Measurements from ENCODE around the gene KCNJ3.

Gene KCNJ3

DNA sequence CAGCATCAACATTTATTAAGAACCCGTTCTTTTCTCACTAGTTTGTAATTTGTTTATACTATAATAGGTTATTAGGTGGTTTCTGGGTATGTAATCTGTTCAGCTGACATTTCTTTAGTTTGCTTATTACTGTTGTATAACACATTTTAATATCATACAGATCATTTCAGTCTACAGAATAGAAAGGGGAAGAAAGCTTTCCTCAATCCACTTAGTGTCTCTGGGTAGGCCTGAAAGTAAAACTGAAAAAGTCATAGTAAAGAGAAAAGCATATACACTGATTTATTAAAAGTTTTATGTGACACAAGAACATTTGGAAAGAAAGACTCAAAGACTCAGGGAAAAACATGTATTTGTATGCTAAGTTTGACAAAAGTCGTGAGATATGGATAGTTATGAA, 16.8 kb upstream of the KCNJ3 start:
- no peak for DNase-seq (ENCODE audit: extremely low read depth, low read depth)
- TF ChIP-seq, protein P1, sequence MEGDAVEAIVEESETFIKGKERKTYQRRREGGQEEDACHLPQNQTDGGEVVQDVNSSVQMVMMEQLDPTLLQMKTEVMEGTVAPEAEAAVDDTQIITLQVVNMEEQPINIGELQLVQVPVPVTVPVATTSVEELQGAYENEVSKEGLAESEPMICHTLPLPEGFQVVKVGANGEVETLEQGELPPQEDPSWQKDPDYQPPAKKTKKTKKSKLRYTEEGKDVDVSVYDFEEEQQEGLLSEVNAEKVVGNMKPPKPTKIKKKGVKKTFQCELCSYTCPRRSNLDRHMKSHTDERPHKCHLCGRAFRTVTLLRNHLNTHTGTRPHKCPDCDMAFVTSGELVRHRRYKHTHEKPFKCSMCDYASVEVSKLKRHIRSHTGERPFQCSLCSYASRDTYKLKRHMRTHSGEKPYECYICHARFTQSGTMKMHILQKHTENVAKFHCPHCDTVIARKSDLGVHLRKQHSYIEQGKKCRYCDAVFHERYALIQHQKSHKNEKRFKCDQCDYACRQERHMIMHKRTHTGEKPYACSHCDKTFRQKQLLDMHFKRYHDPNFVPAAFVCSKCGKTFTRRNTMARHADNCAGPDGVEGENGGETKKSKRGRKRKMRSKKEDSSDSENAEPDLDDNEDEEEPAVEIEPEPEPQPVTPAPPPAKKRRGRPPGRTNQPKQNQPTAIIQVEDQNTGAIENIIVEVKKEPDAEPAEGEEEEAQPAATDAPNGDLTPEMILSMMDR (IDR thresholded peaks at IDR 0.05; ENCODE audit: low read depth, low read length), result no peak

GRCh38 chr2:154686162-154686561, 12.3 kb upstream of the KCNJ3 start:
- TF ChIP-seq, protein P1 (IDR thresholded peaks at IDR 0.05; ENCODE audit: low read depth, low read length), result no peak
- DNase-seq (ENCODE audit: extremely low read depth, low read depth), result no peak

- TF ChIP-seq, protein P1 (IDR thresholded peaks at IDR 0.05; ENCODE audit: low read depth, low read length), result no peak
- no peak for DNase-seq (ENCODE audit: extremely low read depth, low read depth)
Observed at GRCh38 chr2:154688373-154688772, 10.1 kb upstream of the KCNJ3 start.

DNA sequence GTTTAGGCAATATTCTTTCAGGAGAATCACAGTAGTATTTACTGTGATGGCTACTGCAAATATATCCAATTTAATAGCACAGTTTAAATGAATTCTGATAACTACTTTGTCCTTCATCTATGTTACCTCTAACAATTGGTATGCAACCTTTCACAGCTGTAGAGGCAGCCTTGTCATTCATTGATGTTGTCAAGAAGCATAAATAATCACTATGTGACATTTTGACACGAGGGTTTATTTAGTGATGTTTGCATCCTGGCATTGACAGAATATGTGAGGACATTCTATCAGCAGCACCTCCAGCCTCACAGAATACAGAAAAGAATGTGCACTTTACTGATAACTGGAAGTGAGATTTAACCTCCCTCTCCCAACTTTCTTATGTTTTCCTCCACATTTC, 9.3 kb upstream of the KCNJ3 start:
- DNase-seq (ENCODE audit: extremely low read depth, low read depth), result no peak
- TF ChIP-seq, protein P1 (IDR thresholded peaks at IDR 0.05; ENCODE audit: low read depth, low read length), result no peak

DNA sequence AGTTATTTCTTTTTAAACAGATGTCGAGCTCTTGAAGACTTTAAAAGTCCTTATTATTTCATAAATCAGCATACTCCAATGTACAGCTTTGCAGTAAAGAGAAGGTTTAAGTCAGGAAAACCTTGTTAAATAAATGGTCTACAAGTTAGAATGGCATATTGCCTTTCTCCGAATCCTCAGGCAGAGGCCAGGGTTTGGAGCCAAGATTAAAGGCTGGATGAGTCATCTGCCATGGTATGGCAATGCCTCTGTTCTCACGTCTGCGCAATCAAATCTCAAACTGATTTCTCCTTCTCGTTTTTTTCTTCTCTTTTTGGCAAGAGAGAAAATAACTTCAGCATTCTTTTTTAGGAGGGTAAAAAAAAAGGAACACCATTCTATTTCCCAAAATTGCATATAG, 5.6 kb upstream of the KCNJ3 start:
- TF ChIP-seq, protein P1 (IDR thresholded peaks at IDR 0.05; ENCODE audit: low read depth, low read length), result no peak
- DNase-seq (ENCODE audit: extremely low read depth, low read depth), result no peak

- TF ChIP-seq, protein P1 (IDR thresholded peaks at IDR 0.05; ENCODE audit: low read depth, low read length), result no peak
- no peak for DNase-seq (ENCODE audit: extremely low read depth, low read depth)
Observed at GRCh38 chr2:154693741-154694340, 4.7 kb upstream of the KCNJ3 start.

DNA sequence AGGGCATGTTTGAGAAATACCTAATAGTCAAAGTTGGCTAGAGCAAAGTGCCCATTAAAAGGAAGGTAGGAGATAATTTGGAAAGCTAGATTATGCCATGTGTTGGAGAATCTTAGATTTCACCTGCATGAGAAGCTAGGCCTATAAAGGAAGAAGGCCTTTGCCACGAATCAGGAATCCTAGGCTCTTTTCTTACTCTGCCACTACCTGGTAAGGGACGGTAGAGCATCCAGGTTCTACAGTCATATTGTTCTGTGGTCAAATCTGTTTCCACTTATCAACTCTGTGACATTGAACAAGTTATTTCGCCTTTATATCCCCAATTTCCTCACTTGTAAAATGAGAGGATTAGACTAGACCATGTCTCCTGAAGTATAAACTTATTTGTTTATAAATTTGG, 3.6 kb upstream of the KCNJ3 start:
- TF ChIP-seq, protein P1 (IDR thresholded peaks at IDR 0.05; ENCODE audit: low read depth, low read length), result no peak
- DNase-seq (ENCODE audit: extremely low read depth, low read depth), result no peak

Data from AG09319 (cell line).